GM23338 (cell line): ENCODE measurements around the gene ARMC5. TPM values are rescaled to one million over a fixed set of nuclear protein-coding genes. Genes with fewer than 3 reads are reported as not detected.

Experiments used
- ATAC-seq: fragments of 200-7000 bp; cut with Tn5 transposase; 3 replicates; pipeline ENCODE4 v1.9.1; 2020
- DNase-seq: peaks from one replicate; pipeline ENCODE4 v3.0.0-alpha.2; 2015; ENCODE audit warnings: low spot score
- H2AFZ ChIP-seq: fragments of 200-600 bp; sonication (generic); 2 replicates; pipeline ENCODE4 v1.8.0; 2016; ENCODE audit warnings: antibody characterized with exemption, mild to moderate bottlenecking, moderate library complexity
- H3F3A ChIP-seq: fragments of 200-600 bp; sonication (generic); replicated peaks from 2 replicates; pipeline ENCODE4 v1.8.0; 2017; ENCODE audit warnings: antibody characterized with exemption, mixed run types, low read depth
- H3K27ac ChIP-seq: fragments of 200-600 bp; sonication (generic); 2 replicates; pipeline ENCODE4 v1.6.1; 2016; ENCODE audit warnings: low read depth
- H3K27me3 ChIP-seq: fragments of 200-600 bp; sonication (generic); 2 replicates; pipeline ENCODE4 v1.8.0; 2016; ENCODE audit warnings: mild to moderate bottlenecking, mixed run types, moderate library complexity; ENCODE audit not compliant: insufficient read depth
- H3K36me3 ChIP-seq: fragments of 200-600 bp; sonication (generic); 2 replicates; pipeline ENCODE4 v1.8.0; 2016; ENCODE audit warnings: mild to moderate bottlenecking; ENCODE audit not compliant: insufficient read depth
- H3K4me1 ChIP-seq: fragments of 200-600 bp; sonication (generic); 2 replicates; pipeline ENCODE4 v1.8.0; 2016; ENCODE audit warnings: mild to moderate bottlenecking, moderate library complexity; ENCODE audit not compliant: insufficient read depth
- H3K4me2 ChIP-seq: fragments of 200-600 bp; sonication (generic); 2 replicates; pipeline ENCODE4 v1.7.1; 2017; ENCODE audit warnings: mixed run types
- H3K4me3 ChIP-seq: fragments of 200-600 bp; sonication (generic); 2 replicates; pipeline ENCODE4 v1.6.1; 2016; ENCODE audit warnings: mixed run types
- H3K79me2 ChIP-seq: fragments of 200-600 bp; sonication (generic); replicated peaks from 2 replicates; pipeline ENCODE4 v1.8.0; 2017; ENCODE audit warnings: mild to moderate bottlenecking; ENCODE audit not compliant: insufficient read depth
- H3K9me2 ChIP-seq: fragments of 200-600 bp; sonication (generic); 2 replicates; pipeline ENCODE4 v1.8.0; 2017; ENCODE audit not compliant: insufficient read depth
- H4K20me1 ChIP-seq: fragments of 200-600 bp; sonication (generic); replicated peaks from 2 replicates; pipeline ENCODE4 v1.8.0; 2017; ENCODE audit warnings: mild to moderate bottlenecking; ENCODE audit not compliant: insufficient read depth
- H3K27ac Mint-ChIP-seq: 2 replicates; pipeline ENCODE4 v1.8.0; 2020; ENCODE audit warnings: inconsistent platforms, mild to moderate bottlenecking, moderate library complexity, mixed read lengths
- H3K27me3 Mint-ChIP-seq: 3 replicates; pipeline ENCODE4 v1.8.0; 2022; ENCODE audit warnings: low read depth, mild to moderate bottlenecking, moderate library complexity, mixed read lengths, inconsistent platforms; ENCODE audit not compliant: insufficient read depth, poor library complexity
- H3K36me3 Mint-ChIP-seq: 3 replicates; pipeline ENCODE4 v1.8.0; 2021; ENCODE audit warnings: low read depth, mild to moderate bottlenecking, inconsistent platforms, moderate library complexity, mixed read lengths
- H3K4me1 Mint-ChIP-seq: 3 replicates; pipeline ENCODE4 v1.8.0; 2020; ENCODE audit warnings: mild to moderate bottlenecking, inconsistent platforms, mixed read lengths
- H3K4me3 Mint-ChIP-seq: 3 replicates; pipeline ENCODE4 v1.8.0; 2021; ENCODE audit warnings: moderate library complexity, mild to moderate bottlenecking, inconsistent platforms, mixed read lengths
- H3K9me3 Mint-ChIP-seq: 3 replicates; pipeline ENCODE4 v1.8.0; 2020; ENCODE audit warnings: moderate library complexity, mild to moderate bottlenecking, inconsistent platforms, mixed read lengths
- CREB1 ChIP-seq: fragments of 250-450 bp; sonication (Bioruptor Pico); IDR thresholded peaks from 2 replicates; pipeline ENCODE4 v1.5.0; 2020; ENCODE audit warnings: low read depth, mild to moderate bottlenecking, moderate library complexity
- ETS1 ChIP-seq: IDR thresholded peaks from 2 replicates; pipeline ENCODE4 v1.6.1; 2016; ENCODE audit warnings: antibody characterized with exemption
- POLR2AphosphoS5 ChIP-seq: IDR thresholded peaks from 2 replicates; pipeline ENCODE4 v1.6.1; 2016; ENCODE audit warnings: antibody characterized with exemption, low read depth
- REST ChIP-seq: IDR thresholded peaks from one replicate; pipeline ENCODE4 v1.6.1; 2018; ENCODE audit warnings: antibody characterized with exemption; ENCODE audit not compliant: unreplicated experiment
- ZNF331 ChIP-seq: fragments of 250-450 bp; sonication (Bioruptor Pico); IDR thresholded peaks from 2 replicates; pipeline ENCODE4 v1.5.0; 2020; ENCODE audit warnings: low read depth, mild to moderate bottlenecking, moderate library complexity
- ZNF462 ChIP-seq: fragments of 250-450 bp; sonication (Bioruptor Pico); IDR thresholded peaks from 2 replicates; pipeline ENCODE4 v1.5.0; 2020; ENCODE audit warnings: mild to moderate bottlenecking, moderate library complexity
- long read RNA-seq: library from polyadenylated mRNA; unstranded; transcript quantifications from one replicate; pipeline ENCODE4 v2.0.0, GENCODE V29; 2020; ENCODE audit not compliant: unreplicated experiment
- polyA plus RNA-seq: library from polyadenylated mRNA; unstranded; fragments of >200 nt; fragmentation: Nextera tagmentation; extraction: Ambion mirVana; gene quantifications from 2 replicates; pipeline ENCODE4 v1.2.1, GENCODE V29; 2016
- total RNA-seq: library from RNA; depleted of rRNA; stranded (reverse); fragments of >200 nt; shearing (Covaris generic); gene quantifications from 2 replicates; pipeline ENCODE4 v1.2.3, GENCODE V29; 2014; rRNA removed
- TF ChIP-seq, protein P1 (sequence below), 2 experiments: fragments of 200-600 bp in 1 of 2; sonication (generic) in 1 of 2; conservative IDR thresholded peaks; 2 replicates each; pipeline versions ENCODE4 v1.5.1 to v1.6.1; 2016 to 2017; ENCODE audit warnings: antibody characterized with exemption in 2 of 2, low read depth in 2 of 2, mild to moderate bottlenecking in 2 of 2, moderate library complexity in 1 of 2

ARMC5 gene
- total RNA-seq = 10.2 and 11.3 TPM in 2 replicates
- 5.9 and 7.5 TPM in 2 replicates for polyA plus RNA-seq
- long read RNA-seq, partial matches to known transcripts = 1 of 1 reads
- long read RNA-seq, other reads (novel, unspliced or antisense) = 0 of 1 reads

DNA sequence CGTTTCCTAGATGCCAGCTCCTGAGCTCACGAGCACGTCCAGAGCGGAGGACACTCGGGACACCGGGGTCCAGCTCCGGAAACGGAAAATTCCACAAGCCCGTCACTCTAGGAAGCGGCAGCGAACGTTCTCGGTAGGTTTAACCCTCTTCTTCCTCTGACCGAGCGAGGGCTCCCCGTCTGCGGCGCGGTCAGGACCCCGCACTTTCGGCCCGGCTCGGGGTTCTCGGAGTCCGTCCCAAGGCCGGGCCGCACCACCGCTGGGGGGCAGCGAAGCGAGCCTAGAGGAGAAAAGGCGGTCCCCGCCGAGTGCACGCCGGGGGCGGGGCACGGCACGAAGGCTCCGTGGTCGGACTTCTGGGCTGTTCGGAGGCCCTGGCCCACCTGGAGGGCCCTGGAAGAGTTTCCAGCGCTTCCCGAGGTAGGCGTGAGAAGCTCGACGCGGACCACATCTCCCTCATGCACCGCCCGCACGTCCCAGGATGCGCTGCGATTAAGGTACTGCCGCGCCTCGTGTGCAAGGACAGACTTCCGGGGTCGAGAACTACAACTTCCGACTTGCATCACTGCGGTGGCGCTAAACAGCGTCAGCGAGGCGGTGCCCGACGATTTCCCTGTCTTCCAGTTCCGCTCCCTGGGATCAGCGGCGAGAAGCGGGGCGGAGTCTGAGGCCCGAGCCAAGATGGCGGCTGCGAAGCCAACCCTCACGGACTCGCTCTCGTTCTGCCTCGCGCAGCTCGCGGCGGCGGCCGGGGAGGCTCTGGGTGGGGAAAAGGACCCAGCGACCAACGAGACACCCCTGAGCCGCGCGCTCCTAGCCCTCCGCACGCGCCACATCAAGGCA is at the start of gene ARMC5:
Gene ARMC5, plus strand, starts transcription at position 658 of the 843 bp plus-strand sequence. Its CDS starts 24 bp downstream, at position 682.
- H3K27ac Mint-ChIP-seq = peak within 1 kb of the TSS; percentile 97
- H3K36me3 ChIP-seq = no peaks in the 10 kb centered on the region
- DNase-seq = peak; percentile 99
- peak within 1 kb of the TSS; percentile 91 for H3K4me3 ChIP-seq
- no peaks in the 10 kb centered on the region for H3K27me3 ChIP-seq
- H3K79me2 ChIP-seq = peaks cover 26% of the 10 kb centered on the region
- H3K9me2 ChIP-seq = no peaks in the 10 kb centered on the region
- TF ChIP-seq REST (no peak), ZNF462 (no peak), ZNF331 (no peak), CREB1 (CRISPR knock-in tag) (peak; percentile 92), POLR2AphosphoS5 (peak; percentile 53), ETS1 (peak; percentile 90)
- TF ChIP-seq, protein P1, sequence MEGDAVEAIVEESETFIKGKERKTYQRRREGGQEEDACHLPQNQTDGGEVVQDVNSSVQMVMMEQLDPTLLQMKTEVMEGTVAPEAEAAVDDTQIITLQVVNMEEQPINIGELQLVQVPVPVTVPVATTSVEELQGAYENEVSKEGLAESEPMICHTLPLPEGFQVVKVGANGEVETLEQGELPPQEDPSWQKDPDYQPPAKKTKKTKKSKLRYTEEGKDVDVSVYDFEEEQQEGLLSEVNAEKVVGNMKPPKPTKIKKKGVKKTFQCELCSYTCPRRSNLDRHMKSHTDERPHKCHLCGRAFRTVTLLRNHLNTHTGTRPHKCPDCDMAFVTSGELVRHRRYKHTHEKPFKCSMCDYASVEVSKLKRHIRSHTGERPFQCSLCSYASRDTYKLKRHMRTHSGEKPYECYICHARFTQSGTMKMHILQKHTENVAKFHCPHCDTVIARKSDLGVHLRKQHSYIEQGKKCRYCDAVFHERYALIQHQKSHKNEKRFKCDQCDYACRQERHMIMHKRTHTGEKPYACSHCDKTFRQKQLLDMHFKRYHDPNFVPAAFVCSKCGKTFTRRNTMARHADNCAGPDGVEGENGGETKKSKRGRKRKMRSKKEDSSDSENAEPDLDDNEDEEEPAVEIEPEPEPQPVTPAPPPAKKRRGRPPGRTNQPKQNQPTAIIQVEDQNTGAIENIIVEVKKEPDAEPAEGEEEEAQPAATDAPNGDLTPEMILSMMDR (conservative IDR thresholded peaks at IDR 0.05; ENCODE audit: low read depth in 2 of 2) = peak; percentile 40 to 50; a peak in 3 of 4 replicates
- peaks cover 19% of the 10 kb centered on the region for H4K20me1 ChIP-seq
- peaks cover 21% of the 10 kb centered on the region; the same call in 1 of the 2 replicates for H3K4me1 ChIP-seq
- peaks cover 4% of the 10 kb centered on the region; the same call in 1 of the 2 replicates for H3F3A ChIP-seq
- peak within 1 kb of the TSS; percentile 70 for H2AFZ ChIP-seq
- H3K4me2 ChIP-seq = peak within 1 kb of the TSS; percentile 99
- H3K9me3 Mint-ChIP-seq = peaks cover 4% of the 10 kb centered on the region; the same call in 2 of the 3 replicates
- ATAC-seq = peak; percentile 75
- peaks cover 5% of the 10 kb centered on the region for H3K27me3 Mint-ChIP-seq
- peak within 1 kb of the TSS; percentile 89 for H3K4me3 Mint-ChIP-seq
- H3K27ac ChIP-seq = peak within 1 kb of the TSS; percentile 93
- peaks cover 22% of the 10 kb centered on the region for H3K4me1 Mint-ChIP-seq
- H3K36me3 Mint-ChIP-seq = peaks cover 33% of the 10 kb centered on the region; the same call in 2 of the 3 replicates
